Right renal cortex interstitium (tissue), 3 donors: ENCODE results near the gene HLA-DOA. TPM values are rescaled to one million over a fixed set of nuclear protein-coding genes. Genes with fewer than 3 reads are reported as not detected.
A peak's percentile ranks its signal among the peaks of the same experiment; 100 is the strongest.

Experiments
- DNase-seq, 3 donors: peaks; one replicate each; pipeline ENCODE4 v3.0.0-alpha.2; 2013; ENCODE audit warnings: low read depth in 3 of 3, low spot score in 2 of 3
- polyA plus RNA-seq, 3 donors: library from polyadenylated mRNA; unstranded; fragments of 120-200 nt; gene quantifications; one replicate each; pipeline ENCODE4 v1.2.1, GENCODE V29; 2013; ENCODE audit not compliant: insufficient read length in 3 of 3

The HLA-DOA gene
- polyA plus RNA-seq, 3 donors = 5.2 to 5.4 (median 5.3) TPM

GRCh38 chr6:33017694-33018353 is 8.4 kb upstream of the HLA-DOA start:
- DNase-seq = no peak

GRCh38 chr6:33017018-33017417 is 7.6 kb upstream of the HLA-DOA start:
- DNase-seq = no peak

- DNase-seq = no peak
Observed at GRCh38 chr6:33015798-33016197, 6.4 kb upstream of the HLA-DOA start.

- peak; percentile 69 to 82 (median 72) for DNase-seq
Observed at GRCh38 chr6:33014841-33015634, 5.6 kb upstream of the HLA-DOA start.

- DNase-seq = no peak
Observed at GRCh38 chr6:33013608-33014007, 4.2 kb upstream of the HLA-DOA start.

GRCh38 chr6:33010356-33010755 is 965 bp upstream of the HLA-DOA start:
- no peak for DNase-seq

- DNase-seq = no peak
Observed at GRCh38 chr6:33007831-33008400, 1.5 kb downstream of the HLA-DOA start.

GRCh38 chr6:33004940-33005339 is 4.5 kb downstream of the HLA-DOA start:
- DNase-seq = no peak

- DNase-seq = no peak
Observed at GRCh38 chr6:33001685-33002084, 7.7 kb downstream of the HLA-DOA start.

- no peak for DNase-seq
Observed at GRCh38 chr6:33000055-33000454, 9.3 kb downstream of the HLA-DOA start.

GRCh38 chr6:32995448-32995847 is 13.9 kb downstream of the HLA-DOA start:
- DNase-seq = no peak

GRCh38 chr6:32993363-32993973 is 15.9 kb downstream of the HLA-DOA start:
- no peak for DNase-seq

GRCh38 chr6:32991972-32992371 is 17.4 kb downstream of the HLA-DOA start:
- no peak for DNase-seq

- no peak for DNase-seq
Observed at GRCh38 chr6:32989368-32989767, 20.0 kb downstream of the HLA-DOA start.

GRCh38 chr6:32984622-32985389 is 24.6 kb downstream of the HLA-DOA start:
- peak in 1 of 3 donors; percentile 76 for DNase-seq

GRCh38 chr6:32983964-32984621 is 25.3 kb downstream of the HLA-DOA start:
- no peak for DNase-seq

- DNase-seq = no peak
Observed at GRCh38 chr6:32983493-32983848, 25.9 kb downstream of the HLA-DOA start.

- no peak for DNase-seq
Observed at GRCh38 chr6:32982702-32983492, 26.5 kb downstream of the HLA-DOA start.

GRCh38 chr6:32982084-32982701 is 27.2 kb downstream of the HLA-DOA start:
- no peak for DNase-seq
